PC-9 (cell line): ENCODE results near the gene ST8SIA4. TPM values are rescaled to one million over a fixed set of nuclear protein-coding genes. Genes with fewer than 3 reads are reported as not detected.

Source experiments
- BruUV-seq: library from RNA; stranded (reverse); fragments of 400-500 nt; replicated peaks from 2 replicates; lab custom pipeline; 2021; lab: Mats Ljungman, UMichigan
- CTCF ChIA-PET: fragments of 300-600 bp; sonication (Branson Sonifier 250); formaldehyde crosslinking; loops from one replicate; lab custom pipeline; 2022; ENCODE audit warnings: antibody characterized with exemption; lab: Charles Lee
- POLR2A ChIA-PET: fragments of 300-600 bp; sonication (Branson Sonifier 250); formaldehyde crosslinking; loops from one replicate; lab custom pipeline; 2022; ENCODE audit warnings: antibody characterized with exemption; ENCODE audit not compliant: unreplicated experiment; lab: Charles Lee
- DNase-seq, 2 experiments: peaks; one replicate each; pipeline versions ENCODE4 v3.0.0 to v3.0.0-alpha.2; 2015 to 2022; ENCODE audit warnings: mixed read lengths in 1 of 2
- H2AFZ ChIP-seq: fragments of 200-600 bp; sonication (generic); 2 replicates; pipeline ENCODE4 v1.8.1; 2017; ENCODE audit warnings: antibody characterized with exemption
- H3F3A ChIP-seq: fragments of 200-600 bp; sonication (generic); 2 replicates; pipeline ENCODE4 v1.8.1; 2017; ENCODE audit warnings: antibody characterized with exemption, mild to moderate bottlenecking, low read depth; ENCODE audit not compliant: insufficient read depth
- H3K27ac ChIP-seq: fragments of 200-600 bp; sonication (generic); 2 replicates; pipeline ENCODE4 v1.6.1; 2016; ENCODE audit warnings: mixed run types
- H3K27me3 ChIP-seq: fragments of 200-600 bp; sonication (generic); 2 replicates; pipeline ENCODE4 v1.6.1; 2016; ENCODE audit warnings: low read depth, mixed run types; ENCODE audit not compliant: insufficient read depth
- H3K36me3 ChIP-seq: fragments of 200-600 bp; sonication (generic); 2 replicates; pipeline ENCODE4 v1.6.1; 2016; ENCODE audit warnings: low read depth, mixed run types
- H3K4me1 ChIP-seq: fragments of 200-600 bp; sonication (generic); replicated peaks from 2 replicates; pipeline ENCODE4 v1.6.1; 2016; ENCODE audit warnings: mixed run types; ENCODE audit not compliant: insufficient read depth
- H3K4me2 ChIP-seq: fragments of 200-600 bp; sonication (generic); 2 replicates; pipeline ENCODE4 v1.6.1; 2017; ENCODE audit warnings: mixed run types
- H3K4me3 ChIP-seq: fragments of 200-600 bp; sonication (generic); 2 replicates; pipeline ENCODE4 v1.6.1; 2016; ENCODE audit warnings: mixed run types
- H3K79me2 ChIP-seq: fragments of 200-600 bp; sonication (generic); 2 replicates; pipeline ENCODE4 v1.6.1; 2017; ENCODE audit warnings: low read depth, mixed run types
- H3K9me2 ChIP-seq: fragments of 200-600 bp; sonication (generic); 2 replicates; pipeline ENCODE4 v1.8.1; 2017; ENCODE audit warnings: mild to moderate bottlenecking; ENCODE audit not compliant: insufficient read depth
- H3K9me3 ChIP-seq: fragments of 200-600 bp; sonication (generic); 2 replicates; pipeline ENCODE4 v1.8.1; 2016; ENCODE audit warnings: low read depth; ENCODE audit not compliant: insufficient read depth
- H4K20me1 ChIP-seq: fragments of 200-600 bp; sonication (generic); 2 replicates; pipeline ENCODE4 v1.8.1; 2017; ENCODE audit not compliant: insufficient read depth
- CTCF ChIP-seq: fragments of 200-600 bp; sonication (generic); conservative IDR thresholded peaks from 2 replicates; pipeline ENCODE4 v1.6.1; 2017; ENCODE audit warnings: mixed run types, antibody characterized with exemption, mild to moderate bottlenecking, moderate library complexity
- EZH2 ChIP-seq: fragments of 200-600 bp; sonication (generic); IDR thresholded peaks from 2 replicates; pipeline ENCODE4 v1.8.0; 2017; ENCODE audit warnings: antibody characterized with exemption, low read depth
- intact Hi-C: fragments of 100-400 bp; cut with micrococcal nuclease; formaldehyde crosslinking; loops from one replicate; pipeline ENCODE4 v1.10.0; 2022; ENCODE audit not compliant: unreplicated experiment
- total RNA-seq: library from RNA; stranded (reverse); gene quantifications from 2 replicates; pipeline ENCODE4 v1.2.3, GENCODE V29; 2021

The ST8SIA4 gene
- total RNA-seq, 1 experiment from 2014 or later: 2.4 TPM

DNA sequence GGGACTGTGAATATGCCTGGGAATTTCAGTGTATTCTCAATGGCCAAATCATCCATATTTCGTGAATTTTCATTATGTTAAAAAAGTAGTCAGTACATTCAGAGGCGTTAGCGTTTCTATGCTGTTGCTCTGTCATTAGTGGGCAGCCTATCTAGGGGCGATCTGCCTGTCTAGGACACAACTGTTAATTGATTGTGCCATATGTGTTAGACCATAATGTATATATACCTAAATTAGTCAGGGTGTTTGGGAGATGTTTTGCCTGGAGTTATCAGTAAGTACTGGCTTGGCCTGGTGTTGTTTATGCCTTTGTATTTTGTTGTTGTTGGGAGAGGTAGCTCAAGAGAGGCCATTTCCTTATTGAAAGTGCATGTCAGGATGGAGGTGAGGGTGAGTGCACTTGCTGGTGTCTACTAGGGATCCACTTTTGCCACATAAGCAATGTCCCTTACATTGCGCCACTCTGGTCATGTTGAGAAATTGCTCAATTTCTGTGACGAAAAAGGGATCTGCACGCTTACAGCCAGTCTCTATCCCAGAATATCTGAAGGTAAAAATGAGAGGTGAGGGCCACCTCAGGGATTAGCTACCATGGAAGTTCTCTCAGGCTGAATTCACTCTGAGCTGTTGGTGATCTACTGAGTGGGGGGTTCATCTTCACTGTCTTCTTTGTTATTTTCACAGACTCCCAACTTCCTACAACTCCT lies 123.3 kb downstream of the ST8SIA4 start:
- H3K4me1 ChIP-seq: peaks cover 10% of the 10 kb centered on the region
- H3K4me2 ChIP-seq: no peak overlapping the region
- no peaks in the 10 kb centered on the region for H3K79me2 ChIP-seq
- no peak for DNase-seq
- H3K9me2 ChIP-seq: no peaks in the 10 kb centered on the region
- ChIA-PET POLR2A (no interaction called here), CTCF (no interaction called here)
- no peak overlapping the region for H2AFZ ChIP-seq
- no TSS peak for BruUV-seq
- TF ChIP-seq EZH2 (no peak), CTCF (no peak)
- no peaks in the 10 kb centered on the region for H3K27me3 ChIP-seq
- no peak overlapping the region for H3K27ac ChIP-seq
- H4K20me1 ChIP-seq: no peaks in the 10 kb centered on the region
- no peaks in the 10 kb centered on the region for H3K36me3 ChIP-seq
- intact Hi-C loops: loop anchor here (5.0 kb wide), 1 partner anchor 122 kb away; the partner anchor contains the start of gene ST8SIA4
- H3F3A ChIP-seq: no peaks in the 10 kb centered on the region
- no peak overlapping the region for H3K4me3 ChIP-seq
- H3K9me3 ChIP-seq: no peaks in the 10 kb centered on the region; the same call in 1 of the 2 replicates

GRCh38 chr5:100777680-100778300 lies 125.3 kb downstream of the ST8SIA4 start:
- POLR2A ChIA-PET: interaction anchor here (0.6 to 0.7 kb wide), 3 partner anchors 15 to 134 kb away, joined by 3 to 4 read pairs (median 3); no protein-coding TSS in a partner anchor
- H4K20me1 ChIP-seq: no peaks in the 10 kb centered on the region
- peak; percentile 10 to 45 for DNase-seq
- no peaks in the 10 kb centered on the region for H3K9me2 ChIP-seq
- intact Hi-C loops: loop anchor here (5.0 kb wide), 1 partner anchor 125 kb away; the partner anchor contains the start of gene ST8SIA4
- H3K36me3 ChIP-seq: no peaks in the 10 kb centered on the region
- no peaks in the 10 kb centered on the region for H3K27me3 ChIP-seq
- no peak overlapping the region for H3K4me3 ChIP-seq
- H3K4me2 ChIP-seq: peak overlapping the region; percentile 43; the same call in 1 of the 2 replicates
- BruUV-seq: no TSS peak
- CTCF ChIA-PET: no interaction called here
- H3K4me1 ChIP-seq: peaks cover 10% of the 10 kb centered on the region
- H3F3A ChIP-seq: no peaks in the 10 kb centered on the region
- no peaks in the 10 kb centered on the region; the same call in 1 of the 2 replicates for H3K9me3 ChIP-seq
- peak overlapping the region; percentile 71 for H3K27ac ChIP-seq
- TF ChIP-seq EZH2 (no peak), CTCF (no peak)
- H3K79me2 ChIP-seq: no peaks in the 10 kb centered on the region
- H2AFZ ChIP-seq: peak overlapping the region; percentile 69

DNA sequence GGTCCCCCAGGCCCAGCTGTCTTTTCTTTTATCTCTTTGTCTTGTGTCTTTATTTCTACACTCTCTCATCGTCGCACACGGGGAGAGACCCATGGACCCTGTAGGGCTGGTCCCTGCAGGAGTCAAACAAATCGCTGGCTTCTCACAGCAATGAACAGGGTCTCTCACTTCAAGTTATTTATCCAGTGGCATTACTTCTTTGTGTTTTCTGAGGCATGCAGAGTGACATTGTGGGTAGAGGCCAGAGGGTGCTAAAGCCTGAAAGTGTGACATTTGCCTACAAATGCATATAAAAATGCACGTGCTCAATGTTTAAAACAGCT lies 127.6 kb downstream of the ST8SIA4 start:
- intact Hi-C loops: loop anchor here (5.0 kb wide), 1 partner anchor 127 kb away; the partner anchor contains the start of gene ST8SIA4
- Histone ChIP-seq H3K4me2 (no peak overlapping the region), H3K27ac (no peak overlapping the region), H3K9me3 (no peaks in the 10 kb centered on the region; the same call in 1 of the 2 replicates), H3K36me3 (no peaks in the 10 kb centered on the region), H4K20me1 (no peaks in the 10 kb centered on the region), H2AFZ (no peak overlapping the region), H3K9me2 (no peaks in the 10 kb centered on the region), H3K79me2 (no peaks in the 10 kb centered on the region), H3K4me3 (no peak overlapping the region), H3F3A (no peaks in the 10 kb centered on the region), H3K27me3 (no peaks in the 10 kb centered on the region), H3K4me1 (peaks cover 10% of the 10 kb centered on the region)
- CTCF ChIA-PET: no interaction called here
- no TSS peak for BruUV-seq
- TF ChIP-seq CTCF (no peak), EZH2 (no peak)
- POLR2A ChIA-PET: no interaction called here
- DNase-seq: no peak
